Astrocyte of the cerebellum (primary cell): ENCODE measurements around the gene CHST15.

Experiments
- DNase-seq: peaks from one replicate; pipeline ENCODE4 v3.0.0-alpha.2; 2011; ENCODE audit warnings: low read depth
- H3K4me3 ChIP-seq: 2 replicates; pipeline ENCODE4 v1.5.1; 2011; ENCODE audit warnings: mild to moderate bottlenecking, low read depth, low read length, moderate library complexity
- in situ Hi-C: cut with HindIII; loops from 2 replicates; pipeline ENCODE4 v1.10.0; 2017; ENCODE audit warnings: low sequenced_read_pairs
- TF ChIP-seq, protein P1 (sequence below): IDR thresholded peaks from 2 replicates; pipeline ENCODE4 v1.5.1; 2012; ENCODE audit warnings: low read length, low read depth, moderate library complexity, mild to moderate bottlenecking; ENCODE audit errors: missing control alignments

Gene CHST15

DNA sequence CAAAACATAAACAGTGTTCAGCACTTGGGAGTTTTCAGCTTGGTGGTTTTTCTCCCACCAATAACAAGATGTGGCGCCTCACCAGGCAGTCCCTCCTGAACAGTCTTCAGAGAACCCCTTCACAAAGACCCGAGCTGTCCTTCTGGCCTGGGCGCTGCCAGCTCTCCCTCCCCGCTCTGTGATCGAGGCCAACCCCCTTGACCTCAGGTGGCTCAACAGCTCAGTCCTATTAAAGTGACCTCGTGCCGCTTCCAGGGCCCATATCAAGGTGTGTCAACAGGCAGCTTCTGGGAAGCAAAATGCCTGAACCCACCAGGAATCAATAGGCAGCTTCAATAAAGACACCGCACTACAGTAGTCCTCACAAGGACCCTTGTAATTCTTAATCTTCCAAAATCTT, 63.3 kb downstream of the CHST15 start:
- DNase-seq = no peak
- H3K4me3 ChIP-seq = no peak overlapping the region
- TF ChIP-seq, protein P1, sequence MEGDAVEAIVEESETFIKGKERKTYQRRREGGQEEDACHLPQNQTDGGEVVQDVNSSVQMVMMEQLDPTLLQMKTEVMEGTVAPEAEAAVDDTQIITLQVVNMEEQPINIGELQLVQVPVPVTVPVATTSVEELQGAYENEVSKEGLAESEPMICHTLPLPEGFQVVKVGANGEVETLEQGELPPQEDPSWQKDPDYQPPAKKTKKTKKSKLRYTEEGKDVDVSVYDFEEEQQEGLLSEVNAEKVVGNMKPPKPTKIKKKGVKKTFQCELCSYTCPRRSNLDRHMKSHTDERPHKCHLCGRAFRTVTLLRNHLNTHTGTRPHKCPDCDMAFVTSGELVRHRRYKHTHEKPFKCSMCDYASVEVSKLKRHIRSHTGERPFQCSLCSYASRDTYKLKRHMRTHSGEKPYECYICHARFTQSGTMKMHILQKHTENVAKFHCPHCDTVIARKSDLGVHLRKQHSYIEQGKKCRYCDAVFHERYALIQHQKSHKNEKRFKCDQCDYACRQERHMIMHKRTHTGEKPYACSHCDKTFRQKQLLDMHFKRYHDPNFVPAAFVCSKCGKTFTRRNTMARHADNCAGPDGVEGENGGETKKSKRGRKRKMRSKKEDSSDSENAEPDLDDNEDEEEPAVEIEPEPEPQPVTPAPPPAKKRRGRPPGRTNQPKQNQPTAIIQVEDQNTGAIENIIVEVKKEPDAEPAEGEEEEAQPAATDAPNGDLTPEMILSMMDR = no peak
- in situ Hi-C loops = no loop called here

DNA sequence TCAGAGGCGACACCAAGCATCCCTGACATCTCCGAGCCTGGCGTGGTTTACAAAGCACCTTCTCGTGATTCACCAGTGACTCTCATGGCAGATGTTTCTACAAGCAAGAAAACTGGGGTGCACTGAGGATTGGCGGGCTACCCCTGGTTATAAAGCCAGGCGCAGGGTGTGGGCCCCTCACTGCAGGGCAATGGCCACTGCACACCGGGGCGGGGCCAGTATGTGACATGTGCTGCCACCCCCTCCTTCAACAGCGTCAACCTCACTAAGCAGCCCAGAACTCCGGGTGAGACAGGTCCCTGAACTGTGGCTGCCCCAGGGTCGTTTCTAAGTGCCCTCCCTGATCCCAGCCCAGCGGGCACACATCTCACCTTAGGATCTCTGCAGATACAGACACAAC, 63.8 kb downstream of the CHST15 start:
- in situ Hi-C loops = no loop called here
- H3K4me3 ChIP-seq = no peak overlapping the region
- DNase-seq = no peak
- TF ChIP-seq, protein P1 = no peak

GRCh38 chr10:124028700-124029480, 64.5 kb downstream of the CHST15 start:
- in situ Hi-C loops = no loop called here
- no peak overlapping the region for H3K4me3 ChIP-seq
- no peak for DNase-seq
- TF ChIP-seq, protein P1 = no peak

DNA sequence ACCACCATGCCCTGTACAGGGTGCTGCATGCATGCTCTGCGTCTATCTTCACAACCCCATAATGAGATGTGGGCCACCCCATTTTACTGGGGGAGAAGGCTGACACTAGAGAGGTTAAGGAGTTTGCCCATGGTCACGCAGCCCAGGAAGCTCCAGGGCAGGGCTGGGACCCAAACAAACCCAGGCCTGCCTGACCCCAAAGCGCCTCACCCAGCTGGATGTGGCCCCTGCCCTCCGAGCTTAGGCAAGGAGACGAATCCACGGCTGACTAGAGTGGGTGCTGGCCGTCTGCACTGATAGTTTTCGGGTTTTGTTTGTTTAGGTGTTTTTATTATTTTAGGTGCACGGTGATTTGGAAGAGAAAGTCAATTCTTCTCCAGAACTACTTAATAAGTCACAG, 65.7 kb downstream of the CHST15 start:
- no peak for DNase-seq
- TF ChIP-seq, protein P1 = no peak
- in situ Hi-C loops = no loop called here
- no peak overlapping the region for H3K4me3 ChIP-seq

DNA sequence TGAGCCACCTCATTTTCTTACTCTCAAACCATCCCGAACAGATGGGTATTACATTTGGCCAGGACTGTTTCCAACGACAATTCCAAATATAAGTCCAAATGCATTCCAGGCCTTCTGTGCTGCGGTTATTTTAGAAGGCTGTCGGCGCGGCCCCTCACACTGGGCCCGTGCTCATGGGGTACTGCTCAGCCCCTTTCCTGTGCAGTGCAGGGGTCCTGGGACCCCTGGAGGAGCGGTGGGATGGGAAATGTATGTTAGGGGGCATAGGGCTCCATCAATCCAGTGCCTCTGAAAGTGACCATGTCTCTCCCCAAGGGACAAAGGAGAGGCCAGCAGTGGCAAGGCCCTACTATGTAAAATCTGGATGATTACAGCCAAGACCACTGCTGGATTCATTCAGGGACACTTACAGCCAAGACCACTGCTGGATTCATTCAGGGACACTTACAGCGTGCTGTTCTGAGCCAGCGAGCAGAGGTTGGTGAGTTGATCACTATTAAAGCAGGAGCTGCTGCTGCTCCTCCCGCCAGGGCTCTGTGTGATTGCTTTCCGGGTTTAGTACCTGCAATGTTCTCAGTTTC, 66.3 kb downstream of the CHST15 start:
- no peak for DNase-seq
- TF ChIP-seq, protein P1 = no peak

GRCh38 chr10:124026589-124026939, 66.8 kb downstream of the CHST15 start:
- no peak overlapping the region for H3K4me3 ChIP-seq
- TF ChIP-seq, protein P1 = no peak
- DNase-seq = no peak
- in situ Hi-C loops = no loop called here

More for the DNA sequence above, 66.3 kb downstream of the CHST15 start:
- in situ Hi-C loops = no loop called here
- no peak overlapping the region for H3K4me3 ChIP-seq
